DMS 273 treated with DMSO at 0.1 percent for 48 hours (cell line): ENCODE measurements around the gene PARVA.

Experiments used
- DNase-seq: peaks from one replicate; lab custom pipeline; 2025; lab: John Stamatoyannopoulos, UW

PARVA gene

DNA sequence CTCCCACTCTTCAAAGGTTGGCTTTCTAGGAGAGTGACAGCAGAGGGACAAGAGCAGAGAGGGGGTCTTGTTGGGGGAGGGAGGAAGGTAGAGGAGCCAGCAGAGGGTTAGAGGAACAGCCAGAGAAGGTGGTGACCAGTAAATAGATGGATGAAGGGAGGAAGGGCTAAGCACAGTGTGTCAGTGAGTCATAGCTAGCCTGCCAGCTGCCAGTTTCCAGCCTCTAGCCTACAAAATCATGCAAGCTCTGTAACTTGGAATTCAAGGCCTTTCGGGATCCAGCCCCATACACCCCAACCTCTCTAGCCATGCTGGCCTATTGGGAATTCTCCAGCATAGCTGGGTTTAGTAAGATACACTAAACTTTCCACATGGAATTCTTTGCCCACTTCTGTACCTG is 149.4 kb downstream of the PARVA start:
- peak; percentile 5 for DNase-seq

GRCh38 chr11:12528487-12528886 is 151.1 kb downstream of the PARVA start:
- no peak for DNase-seq

GRCh38 chr11:12529041-12529440 is 151.7 kb downstream of the PARVA start:
- no peak for DNase-seq

- no peak for DNase-seq
Measured at GRCh38 chr11:12529793-12530192, 152.4 kb downstream of the PARVA start.

- no peak for DNase-seq
Measured at GRCh38 chr11:12531020-12531419, 153.6 kb downstream of the PARVA start.

GRCh38 chr11:12531681-12532080 is 154.3 kb downstream of the PARVA start:
- no peak for DNase-seq

DNA sequence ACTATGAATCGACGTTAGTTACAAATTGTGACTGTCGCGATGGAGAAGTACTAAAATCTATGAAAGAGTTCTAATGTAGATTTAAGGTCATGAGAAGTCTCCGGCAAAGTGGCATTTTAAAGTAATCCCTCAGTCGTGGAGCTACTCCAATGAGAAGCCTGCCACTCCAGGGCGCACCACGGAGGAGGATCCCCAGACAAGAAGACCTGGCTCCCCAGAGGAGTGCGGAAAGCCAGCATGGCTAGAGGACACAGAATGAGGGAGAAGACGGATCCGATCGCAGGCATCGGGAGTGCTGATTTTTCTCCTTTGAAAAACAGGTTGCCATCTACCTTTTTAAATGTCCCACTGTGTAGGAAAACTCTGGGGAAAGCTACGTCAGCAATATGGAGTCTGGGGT is 155.2 kb downstream of the PARVA start:
- no peak for DNase-seq

DNA sequence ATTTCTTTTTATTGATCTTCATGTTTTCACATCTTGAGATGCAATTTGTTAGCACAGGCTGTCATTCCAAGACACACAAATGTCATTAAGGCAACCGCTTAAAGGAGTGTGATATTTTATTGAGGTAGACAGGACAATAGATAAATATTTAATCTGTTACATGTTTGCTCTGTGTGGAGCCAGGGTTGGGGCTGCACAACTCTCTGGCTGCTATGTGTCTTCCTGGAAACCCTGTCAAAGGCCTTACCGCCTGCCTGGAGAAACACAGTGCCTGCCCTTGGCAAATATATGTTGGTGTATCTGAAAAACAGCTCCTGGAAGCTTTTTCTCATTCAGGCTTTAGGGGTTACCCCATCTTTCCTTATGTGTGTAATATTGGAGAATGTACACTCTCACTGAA is 157.2 kb downstream of the PARVA start:
- DNase-seq = no peak

GRCh38 chr11:12535321-12535720 is 157.9 kb downstream of the PARVA start:
- no peak for DNase-seq

DNA sequence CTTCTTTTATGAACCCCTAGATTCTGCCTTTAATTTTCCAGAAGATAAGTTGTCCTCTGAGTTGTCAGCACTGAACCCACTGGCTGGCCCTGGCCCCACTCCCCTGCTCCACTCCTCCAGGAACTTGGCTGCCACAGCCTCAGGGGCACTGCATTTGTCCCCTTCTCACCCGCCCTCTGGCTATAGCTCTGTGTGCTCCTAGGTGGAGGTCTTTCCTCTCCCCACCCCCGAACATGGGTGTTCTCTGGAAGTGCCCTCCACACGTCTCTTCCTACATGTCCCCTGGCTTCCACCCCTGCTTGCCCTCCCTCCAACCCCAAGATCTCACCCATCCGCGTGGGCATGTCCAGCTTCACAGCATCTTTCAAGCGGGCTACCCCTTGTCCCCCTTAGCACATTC is 159.2 kb downstream of the PARVA start:
- DNase-seq = no peak

- no peak for DNase-seq
Measured at GRCh38 chr11:12537778-12538401, 160.5 kb downstream of the PARVA start.

GRCh38 chr11:12538889-12539421 is 161.6 kb downstream of the PARVA start:
- no peak for DNase-seq

- DNase-seq = no peak
Measured at GRCh38 chr11:12539572-12539971, 162.2 kb downstream of the PARVA start.

DNA sequence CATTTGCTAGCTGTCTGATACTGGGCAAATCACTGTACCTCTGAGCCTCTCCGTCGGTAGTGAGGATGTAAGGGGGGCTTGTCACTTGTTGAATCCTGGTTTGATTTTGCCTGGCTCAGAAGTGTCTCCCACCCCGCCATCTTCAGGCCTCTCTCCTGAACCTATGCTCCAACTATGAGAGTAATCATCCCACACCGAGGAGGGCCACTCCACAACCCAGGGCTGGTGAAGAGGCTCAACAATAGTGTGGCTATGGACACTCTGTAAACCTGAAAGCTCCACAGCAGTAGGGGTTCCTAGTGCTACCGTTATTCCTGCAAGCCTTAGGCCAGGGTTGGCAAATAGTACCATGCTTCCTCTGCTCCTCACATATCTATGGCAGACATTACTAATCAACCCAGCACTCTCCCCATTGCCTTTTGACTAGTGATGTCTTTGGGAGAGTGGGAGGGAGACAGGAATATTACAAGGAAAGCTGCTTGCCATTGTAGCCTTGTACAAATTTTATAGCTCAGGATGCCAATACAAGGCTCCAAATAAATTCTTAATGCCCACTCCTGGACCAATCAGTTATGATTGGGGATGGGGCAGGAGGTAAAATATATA is 162.8 kb downstream of the PARVA start:
- DNase-seq = no peak

GRCh38 chr11:12540913-12541582 is 163.7 kb downstream of the PARVA start:
- no peak for DNase-seq

DNA sequence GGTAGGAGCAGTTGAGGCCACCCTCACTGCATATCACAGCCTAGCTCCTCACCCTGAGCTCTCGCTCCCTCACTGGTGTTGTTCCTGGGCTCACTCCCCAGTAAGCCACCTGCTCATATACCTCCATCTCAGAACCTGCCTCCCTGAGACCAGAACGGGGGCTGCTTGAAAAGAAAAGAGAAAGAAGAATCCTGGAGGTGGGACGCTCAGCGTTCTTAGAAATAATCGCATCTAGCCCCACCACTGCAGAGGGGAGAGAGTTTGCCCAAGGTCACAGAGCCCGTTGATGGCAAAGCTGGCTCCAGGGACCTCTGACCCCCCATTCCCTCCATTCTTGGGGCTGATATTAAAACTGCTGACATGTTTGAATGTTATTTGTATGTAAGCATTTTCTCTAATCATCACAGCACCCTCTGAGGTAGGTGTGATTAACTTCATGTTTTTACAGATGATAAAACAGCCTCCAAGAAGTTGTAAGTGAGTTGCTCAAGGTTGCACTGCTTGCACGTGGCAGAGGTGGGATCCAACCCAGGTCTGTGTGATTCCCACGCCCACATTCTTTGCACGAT is 164.3 kb downstream of the PARVA start:
- DNase-seq = no peak

- no peak for DNase-seq
Measured at GRCh38 chr11:12542186-12542935, 165.0 kb downstream of the PARVA start.

DNA sequence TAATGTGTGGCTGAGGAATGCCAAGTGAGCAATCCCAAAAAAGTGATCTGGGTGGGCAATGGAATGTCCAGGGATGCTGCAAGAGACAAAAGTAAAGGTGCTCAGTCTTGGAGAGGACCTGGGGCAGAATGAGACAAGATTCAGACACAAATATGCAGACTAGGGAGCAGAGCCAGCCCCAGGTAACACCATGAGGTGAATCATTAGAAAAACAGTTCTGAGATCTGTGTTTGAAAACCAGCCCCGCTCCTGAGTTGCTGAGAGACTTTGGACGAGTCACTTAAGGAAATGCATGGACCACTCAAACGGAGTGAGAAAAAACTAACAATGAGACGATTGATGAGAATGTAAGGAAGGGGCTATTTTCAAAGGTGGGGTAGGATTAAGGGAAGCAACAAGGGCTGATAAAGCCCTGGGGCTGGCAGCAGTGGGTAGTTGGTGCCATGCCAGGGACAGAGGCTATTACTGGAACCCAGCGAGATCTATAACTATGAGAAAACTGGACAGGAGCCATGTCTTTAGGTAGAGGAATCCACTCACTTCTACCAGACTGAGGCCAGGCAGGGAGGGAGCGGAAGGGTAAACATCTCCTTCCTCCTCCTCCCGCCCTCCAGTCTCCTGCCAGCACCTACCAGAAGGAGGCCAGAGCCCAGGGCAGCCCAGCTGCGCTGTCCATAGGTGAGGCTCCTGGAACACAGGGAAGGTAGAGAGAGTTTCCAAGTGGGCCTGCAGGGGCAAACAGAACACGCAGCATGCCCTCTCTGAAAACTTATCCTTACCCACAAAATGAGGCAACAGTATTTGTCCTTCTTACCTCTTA is 166.4 kb downstream of the PARVA start:
- DNase-seq = no peak

DNA sequence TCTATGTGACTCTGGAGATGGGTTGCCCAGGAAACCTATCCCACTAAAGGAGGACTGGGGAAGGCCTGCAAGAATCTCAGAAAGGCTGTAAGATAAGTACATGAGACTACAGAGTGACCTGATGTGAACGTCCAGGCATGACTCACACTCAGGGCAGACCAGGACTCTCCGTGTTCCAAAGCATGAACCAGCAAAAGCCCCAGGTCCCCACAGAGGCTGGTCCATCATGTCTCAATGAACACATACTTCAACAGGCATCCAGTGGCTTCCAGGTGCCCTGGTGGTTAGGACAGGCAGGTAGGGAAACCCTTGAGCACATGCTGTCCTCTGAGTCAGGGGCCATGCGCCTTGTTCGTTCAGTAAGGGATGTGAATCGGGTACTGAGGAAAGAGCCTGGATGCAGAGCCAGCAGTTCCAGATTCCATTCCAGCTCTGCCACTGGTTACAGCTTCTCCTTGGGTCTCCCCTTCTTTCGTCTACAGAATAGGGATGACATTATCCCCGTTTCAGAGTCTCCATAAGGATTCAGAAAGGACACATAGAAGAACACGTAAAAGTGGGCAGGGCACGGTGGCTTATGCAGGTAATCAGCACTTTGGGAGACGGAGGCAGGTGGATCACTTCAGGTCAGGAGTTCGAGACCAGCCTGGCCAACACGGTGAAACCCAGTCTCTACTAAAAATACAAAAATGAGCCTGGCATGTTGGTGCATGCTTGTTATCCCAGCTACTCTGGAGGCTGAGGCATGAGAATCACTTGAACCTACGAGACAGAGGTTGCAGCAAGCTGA is 167.8 kb downstream of the PARVA start:
- DNase-seq = no peak

DNA sequence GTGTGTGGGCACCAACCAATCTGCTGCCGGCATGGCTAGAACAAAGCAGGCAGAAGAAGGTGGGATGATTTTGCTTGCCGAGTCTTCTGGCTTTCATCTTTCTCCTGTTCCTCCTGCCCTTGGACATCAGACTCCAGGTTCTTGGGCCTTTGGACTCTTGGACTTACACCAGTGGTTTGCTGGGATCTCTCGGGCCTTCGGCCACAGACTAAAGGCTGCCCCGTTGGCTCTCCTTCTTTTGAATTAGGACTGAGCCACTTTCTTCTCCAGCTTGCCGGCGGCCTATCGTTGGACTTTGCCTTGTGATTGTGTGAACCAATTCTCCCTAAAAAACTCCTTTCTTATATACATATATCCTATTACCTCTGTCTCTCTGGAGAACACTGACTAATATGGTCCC is 168.8 kb downstream of the PARVA start:
- DNase-seq = no peak

GRCh38 chr11:12546660-12547059 is 169.3 kb downstream of the PARVA start:
- no peak for DNase-seq
